ENCODE results near the gene AQP1. TPM values are rescaled to one million over a fixed set of nuclear protein-coding genes. Genes with fewer than 3 reads are reported as not detected.

The AQP1 gene
- total RNA-seq, 1 experiment from 2014 or later, result 70.4 TPM

DNA sequence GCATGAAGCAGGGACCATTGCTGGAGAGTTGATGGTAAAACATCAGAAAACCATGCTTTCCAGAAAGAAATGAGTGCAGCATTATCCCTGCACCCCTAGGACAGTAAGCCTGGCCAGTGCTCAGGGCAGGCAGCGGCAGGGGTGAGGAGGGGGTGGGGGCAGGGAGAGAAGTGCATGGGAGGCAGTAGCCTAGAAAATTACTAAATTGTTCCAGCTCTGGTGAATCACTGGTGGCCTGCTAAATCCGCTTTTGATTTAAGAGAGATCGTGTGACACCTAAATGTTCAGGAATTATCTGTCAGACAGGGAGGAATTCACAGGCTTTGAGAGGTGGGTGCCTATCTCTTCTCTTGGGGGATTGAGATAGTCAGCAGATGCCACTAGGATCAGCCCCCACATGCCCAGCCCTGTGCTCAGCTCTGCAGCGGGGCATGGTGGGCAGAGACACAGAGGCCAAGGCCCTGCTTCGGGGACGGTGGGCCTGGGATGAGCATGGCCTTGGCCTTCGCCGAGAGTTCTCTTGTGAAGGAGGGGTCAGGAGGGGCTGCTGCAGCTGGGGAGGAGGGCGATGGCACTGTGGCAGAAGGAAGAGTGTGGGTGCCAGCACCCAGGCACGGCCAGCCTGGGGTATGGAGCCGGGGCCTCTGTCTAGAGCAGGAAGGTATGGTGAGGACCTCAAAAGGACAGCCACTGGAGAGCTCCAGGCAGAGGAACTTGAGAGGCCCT, 5.0 kb upstream of the AQP1 start:
- peak; percentile 88 for DNase-seq (ENCODE audit: low read depth)

DNA sequence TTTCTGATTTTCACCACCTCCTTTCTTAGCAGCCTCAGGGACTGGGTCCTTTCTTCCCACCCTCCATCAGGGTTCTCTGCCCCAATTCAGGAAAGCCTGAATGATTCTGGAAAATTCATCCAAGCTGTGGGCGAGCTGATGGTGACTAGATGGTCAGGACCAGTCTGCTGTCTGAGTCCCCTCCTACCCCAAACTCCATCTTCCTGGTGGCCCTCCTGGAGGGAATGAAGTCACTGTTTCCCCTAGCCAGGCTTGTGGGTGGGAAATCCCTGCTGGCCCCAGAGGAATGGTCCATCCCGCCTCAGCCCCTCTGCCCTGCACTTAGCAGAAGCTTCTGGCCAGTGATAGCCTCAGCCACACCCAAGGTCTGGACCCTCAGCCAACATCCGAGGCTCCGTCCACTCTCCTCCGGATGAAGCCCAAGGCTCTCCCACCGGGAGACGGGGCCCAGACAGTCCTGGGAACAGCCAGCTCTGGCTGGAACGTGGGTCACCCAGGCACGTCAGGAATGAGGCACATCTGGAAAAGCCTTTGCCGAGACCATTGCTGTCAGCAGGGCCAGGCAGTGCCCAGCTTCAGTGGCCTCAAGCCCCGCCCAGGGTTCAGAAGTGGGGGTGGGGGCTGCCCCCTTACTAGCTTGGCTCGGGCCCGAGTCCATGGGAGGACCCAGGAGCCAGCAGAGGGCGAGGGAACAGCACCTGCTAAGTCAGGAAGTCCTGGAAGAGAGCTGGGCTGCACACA, 4.0 kb upstream of the AQP1 start:
- peak; percentile 70 for DNase-seq (ENCODE audit: low read depth)

DNA sequence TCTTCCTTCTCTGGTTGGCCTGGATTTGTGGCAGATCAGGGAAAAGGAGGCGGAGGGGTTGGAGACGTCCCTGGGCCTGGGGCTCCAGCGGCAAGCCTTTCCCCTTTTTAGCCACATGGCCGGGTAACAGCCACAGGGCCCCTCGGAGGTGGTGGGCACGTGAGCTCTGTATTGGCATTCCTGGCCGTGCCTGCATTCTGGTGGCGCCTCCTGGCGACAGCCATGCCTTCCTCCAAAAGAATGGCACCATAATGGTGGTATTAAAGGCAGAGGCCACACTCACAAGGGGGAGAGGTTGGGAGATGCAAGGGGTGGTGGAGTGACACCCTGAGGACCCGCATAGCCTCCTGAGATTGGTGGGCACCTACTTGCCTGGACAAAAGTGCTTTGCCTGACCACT, 3.0 kb upstream of the AQP1 start:
- no peak for DNase-seq (ENCODE audit: low read depth)

DNA sequence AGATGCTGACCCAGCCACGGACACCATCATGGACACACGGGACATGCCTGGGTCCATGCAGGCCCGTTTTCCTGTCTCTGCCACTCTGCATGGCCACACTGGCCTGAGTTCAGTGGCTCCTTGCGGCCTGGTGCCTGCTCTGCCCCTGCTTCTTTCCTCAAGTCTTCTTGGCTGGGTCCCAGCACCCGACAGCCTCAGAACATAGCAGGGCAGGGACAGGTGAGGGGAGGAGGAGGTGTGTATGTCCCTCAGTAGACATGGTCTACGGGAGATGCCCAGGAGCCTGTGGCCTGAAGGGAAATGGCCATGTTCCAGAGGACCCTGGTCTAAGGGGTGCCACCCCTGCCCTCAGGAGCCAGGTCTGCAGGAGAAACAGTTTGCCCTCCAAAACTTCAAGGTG, 2.2 kb upstream of the AQP1 start:
- DNase-seq (ENCODE audit: low read depth), result no peak

DNA sequence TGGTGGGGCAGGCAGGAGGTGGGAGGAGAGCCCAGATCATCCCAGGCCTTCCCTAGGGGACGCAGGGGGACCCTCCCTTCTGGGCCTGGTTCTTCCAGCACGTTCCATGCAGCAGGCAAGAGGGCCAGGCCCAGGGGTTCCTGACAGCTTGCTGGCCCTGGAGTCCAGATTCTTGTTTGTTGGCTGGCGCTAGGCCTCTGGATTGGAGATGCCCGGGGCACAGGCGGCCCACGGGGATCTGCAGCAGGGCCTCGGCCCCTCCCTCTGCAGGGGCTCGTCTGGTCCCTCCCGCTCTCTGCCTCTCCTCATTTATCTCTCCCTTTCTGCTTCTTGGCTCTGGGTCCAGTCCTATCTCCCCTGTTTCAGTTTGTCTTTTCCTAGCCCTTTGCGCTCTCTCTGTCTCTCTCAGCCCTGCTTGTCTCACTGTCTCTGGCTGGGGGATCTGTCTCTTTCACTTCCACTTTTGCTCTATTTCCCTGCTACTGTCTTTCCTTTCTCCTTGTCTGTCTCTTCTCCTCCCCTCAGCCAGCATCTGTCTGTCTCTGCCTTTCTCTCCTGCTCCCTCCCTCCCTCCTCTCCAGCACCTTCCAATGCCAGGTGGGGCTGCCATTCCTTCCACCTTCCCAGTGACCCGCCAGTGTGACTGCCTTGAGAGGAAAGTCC, 1.1 kb upstream of the AQP1 start:
- no peak for DNase-seq (ENCODE audit: low read depth)

DNA sequence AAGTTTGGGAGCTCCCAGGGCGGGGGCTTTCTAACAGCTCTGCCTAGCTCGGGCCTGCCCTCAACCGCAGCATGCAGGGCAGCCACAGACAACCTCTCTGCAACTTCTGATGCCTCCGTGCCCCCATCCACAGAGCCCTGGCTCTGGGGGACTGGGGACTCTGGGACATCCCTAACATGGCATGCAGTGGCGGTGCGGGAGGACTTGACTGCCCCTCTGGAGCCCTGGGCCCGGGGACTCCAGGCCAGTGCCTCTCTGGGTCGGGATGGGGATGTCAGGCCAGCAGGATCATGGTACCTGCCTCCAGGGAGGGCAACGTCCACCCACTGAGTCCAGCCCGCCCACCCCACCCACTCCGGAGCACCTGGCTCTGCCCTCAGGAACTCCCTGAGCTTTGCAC, 520 bp upstream of the AQP1 start:
- no peak for DNase-seq (ENCODE audit: low read depth)

DNA sequence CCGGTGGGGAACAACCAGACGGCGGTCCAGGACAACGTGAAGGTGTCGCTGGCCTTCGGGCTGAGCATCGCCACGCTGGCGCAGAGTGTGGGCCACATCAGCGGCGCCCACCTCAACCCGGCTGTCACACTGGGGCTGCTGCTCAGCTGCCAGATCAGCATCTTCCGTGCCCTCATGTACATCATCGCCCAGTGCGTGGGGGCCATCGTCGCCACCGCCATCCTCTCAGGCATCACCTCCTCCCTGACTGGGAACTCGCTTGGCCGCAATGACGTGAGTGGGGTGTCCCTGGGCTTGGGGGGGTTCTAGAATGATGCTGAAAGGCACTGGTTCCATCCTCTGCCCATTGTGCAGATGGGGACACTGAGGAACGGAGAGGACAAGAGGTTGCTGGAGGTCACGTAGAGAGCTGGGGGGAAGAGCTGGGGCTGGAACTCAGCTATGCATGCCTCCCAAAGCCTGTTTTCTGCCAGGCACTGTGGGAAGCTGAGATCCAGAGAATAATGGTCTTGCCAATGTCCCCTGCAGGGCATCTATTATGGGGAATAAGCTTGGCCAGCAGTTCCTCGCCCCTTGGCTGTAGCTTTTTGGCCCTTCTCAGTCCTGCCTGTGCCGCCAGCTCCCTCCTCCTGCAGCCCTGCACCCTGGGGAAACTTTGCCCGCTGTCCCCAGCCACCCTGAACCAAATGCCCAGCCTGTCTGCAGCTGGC, 523 bp downstream of the AQP1 start:
- DNase-seq (ENCODE audit: low read depth), result no peak

DNA sequence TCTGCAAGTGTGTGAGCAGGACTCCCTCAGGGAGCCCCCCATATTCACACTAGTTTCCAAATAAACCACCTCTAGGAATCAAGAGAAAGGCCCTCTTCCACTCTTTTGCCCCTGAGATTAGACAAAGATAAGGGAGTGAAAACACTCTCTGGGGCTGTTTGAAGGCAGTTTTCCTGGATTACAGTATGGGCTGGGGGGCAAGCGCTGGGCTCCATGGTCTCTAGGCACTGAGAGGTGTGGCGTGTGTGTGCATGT, 1.0 kb downstream of the AQP1 start:
- DNase-seq (ENCODE audit: low read depth), result no peak

DNA sequence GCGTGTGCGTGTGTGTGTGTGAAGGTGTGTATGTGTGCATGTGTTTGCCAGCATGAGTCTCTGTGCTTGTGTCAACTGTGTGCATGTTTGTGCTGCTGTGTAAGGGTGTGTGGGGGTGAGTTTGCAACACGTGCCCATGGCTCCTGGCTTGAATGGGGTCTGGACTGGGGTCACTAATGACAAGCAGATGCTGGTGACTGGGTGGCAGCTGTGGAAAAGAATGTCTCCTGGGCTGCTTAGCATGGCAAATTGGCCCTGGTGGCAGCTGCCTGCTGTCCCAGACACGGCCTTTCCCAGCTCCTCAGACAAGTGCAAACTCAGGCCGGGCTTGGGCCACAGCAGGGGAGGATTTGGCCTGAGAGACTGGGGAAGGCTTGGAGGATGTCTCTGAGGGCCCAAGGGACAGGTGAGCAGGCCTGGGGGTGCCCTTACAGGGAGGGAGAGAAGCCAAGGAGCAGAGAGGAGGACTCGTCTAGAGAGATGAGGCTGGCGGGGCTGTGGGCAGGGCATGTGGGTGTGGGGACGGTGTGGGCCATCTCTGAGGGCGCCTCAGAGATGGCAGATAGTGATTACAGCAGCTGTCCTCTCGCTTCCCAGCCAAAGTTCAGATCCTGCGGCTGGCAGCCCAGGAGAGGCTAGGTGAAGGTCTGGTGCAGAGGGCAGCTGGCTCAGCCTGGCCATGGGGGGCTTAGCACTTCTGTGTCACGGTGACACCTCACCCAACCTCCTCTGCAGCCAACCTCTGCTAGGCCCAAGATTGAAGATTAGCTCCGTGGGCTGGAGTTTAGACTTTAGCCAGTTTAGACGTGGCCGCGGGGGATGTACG, 1.5 kb downstream of the AQP1 start:
- peak; percentile 71 for DNase-seq (ENCODE audit: low read depth)

DNA sequence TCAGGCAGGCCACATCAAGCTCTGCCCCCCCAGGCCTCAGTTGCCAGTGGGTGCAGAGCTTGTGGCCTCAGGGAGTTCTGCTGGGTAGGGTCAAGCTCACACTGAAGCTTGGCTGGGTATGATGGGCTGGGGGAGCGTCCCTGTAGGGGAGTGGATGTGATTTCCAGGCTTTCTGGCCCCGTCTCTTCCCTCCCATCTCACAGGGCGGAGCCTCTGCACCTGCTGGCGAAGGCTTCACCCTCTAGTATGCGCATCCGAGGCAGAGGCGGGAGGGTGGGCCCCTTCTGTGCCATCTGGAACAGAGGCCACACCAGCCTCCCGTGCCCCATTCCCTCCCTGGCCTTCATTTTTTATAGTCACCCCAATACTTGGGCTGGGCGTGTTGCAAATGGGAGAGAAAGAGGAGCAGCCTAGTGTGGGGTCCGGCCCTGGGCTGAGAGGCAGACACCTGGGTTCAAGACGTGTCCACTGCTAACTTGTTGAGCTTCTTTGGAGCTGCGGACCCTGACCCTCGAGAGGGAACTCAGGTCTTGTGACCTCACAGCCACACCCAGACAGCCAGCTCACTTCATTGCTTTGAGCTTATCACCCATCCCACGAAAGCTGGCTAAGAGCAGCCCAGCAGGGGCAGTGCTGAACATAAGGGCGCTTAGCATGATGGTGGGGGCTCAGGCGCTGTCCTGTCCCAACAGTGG, 2.3 kb downstream of the AQP1 start:
- no peak for DNase-seq (ENCODE audit: low read depth)

DNA sequence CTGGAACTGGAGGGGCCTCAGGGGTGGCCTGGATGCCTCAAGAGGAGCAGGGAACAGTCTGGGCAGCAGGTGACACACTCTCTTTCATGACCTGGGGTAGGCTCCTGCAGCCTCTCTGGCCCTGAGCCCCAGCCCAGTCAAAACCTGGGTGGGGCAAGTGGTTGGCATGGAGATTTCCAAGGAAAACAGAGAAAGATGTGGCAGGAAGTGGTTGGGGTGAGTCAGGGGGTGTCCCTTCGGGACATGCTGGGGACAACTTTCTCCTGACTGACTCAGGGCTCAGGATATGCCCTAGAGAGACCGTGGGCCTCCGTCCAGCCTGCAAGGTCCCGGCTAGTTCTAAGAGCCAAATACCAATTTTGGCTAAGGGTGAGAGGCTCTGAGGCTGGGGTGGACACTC, 2.9 kb downstream of the AQP1 start:
- DNase-seq (ENCODE audit: low read depth), result peak; percentile 98

DNA sequence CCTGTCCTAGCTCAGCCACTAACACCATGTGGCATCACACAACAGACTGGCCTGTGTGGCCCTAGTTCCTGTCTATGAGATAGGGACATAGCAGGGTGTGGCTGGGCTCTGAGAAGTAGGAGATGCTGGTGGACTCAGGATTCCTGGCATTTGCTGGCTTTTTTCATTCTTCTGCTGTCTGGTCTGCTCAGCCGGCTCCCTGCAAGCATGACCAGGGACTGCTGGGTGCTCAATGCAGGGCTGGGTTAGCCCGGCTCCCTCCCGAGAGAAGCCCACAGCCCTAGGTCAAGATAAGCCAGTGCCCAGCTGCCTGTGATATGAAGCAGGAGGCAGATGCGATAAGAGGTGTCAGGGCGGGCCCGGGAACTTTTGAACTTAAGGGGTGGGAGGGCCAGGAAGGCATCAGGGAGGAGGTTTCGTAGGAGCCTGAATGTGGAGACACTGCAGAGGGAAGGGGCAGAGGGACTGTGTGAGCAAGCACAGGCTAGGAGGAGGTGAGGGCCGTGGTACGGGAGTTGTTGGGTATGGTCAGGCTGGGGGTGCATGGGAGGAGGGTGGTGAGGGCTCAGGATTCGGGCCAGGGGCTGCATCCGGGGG, 3.5 kb downstream of the AQP1 start:
- DNase-seq (ENCODE audit: low read depth), result no peak

DNA sequence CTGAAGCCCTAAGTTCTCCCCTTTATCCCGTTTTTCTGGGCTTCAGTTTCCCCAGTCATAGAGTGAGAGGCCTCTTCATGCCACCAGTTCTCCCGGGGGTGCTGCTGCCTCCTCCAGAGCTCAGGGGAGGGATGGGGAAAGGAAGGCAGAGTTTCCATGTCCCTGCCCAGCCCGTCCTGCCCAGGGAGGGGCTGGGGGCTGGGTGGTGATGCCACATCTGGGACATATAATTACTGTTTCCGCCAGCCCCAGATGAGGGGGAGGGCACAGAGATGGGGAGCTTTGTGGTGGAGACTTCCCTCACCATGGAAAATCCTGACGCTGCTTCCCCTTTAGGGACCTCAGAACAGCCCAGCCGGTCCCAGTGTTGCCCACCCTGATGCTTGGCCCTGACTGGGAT, 4.1 kb downstream of the AQP1 start:
- peak; percentile 69 for DNase-seq (ENCODE audit: low read depth)

DNA sequence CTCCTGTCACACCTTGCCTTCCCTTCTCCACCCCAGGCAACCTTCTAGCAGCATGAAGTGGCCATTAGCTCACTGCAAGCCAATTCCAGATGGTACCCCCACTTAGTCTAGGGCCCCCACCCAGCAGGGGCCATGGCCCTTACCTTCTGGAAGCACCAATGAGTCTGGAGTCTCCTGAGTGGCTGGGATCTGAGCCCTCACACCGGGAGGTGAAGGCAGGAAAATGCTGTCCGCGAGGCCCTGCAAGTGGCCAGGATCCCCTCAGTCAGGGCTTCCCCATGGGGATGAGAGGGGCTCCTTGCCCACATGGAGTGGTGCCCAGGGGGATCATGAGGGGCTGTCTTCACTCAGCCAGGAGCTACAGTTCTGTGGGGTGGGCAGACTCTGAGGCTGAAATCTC, 4.6 kb downstream of the AQP1 start:
- DNase-seq (ENCODE audit: low read depth), result no peak

DNA sequence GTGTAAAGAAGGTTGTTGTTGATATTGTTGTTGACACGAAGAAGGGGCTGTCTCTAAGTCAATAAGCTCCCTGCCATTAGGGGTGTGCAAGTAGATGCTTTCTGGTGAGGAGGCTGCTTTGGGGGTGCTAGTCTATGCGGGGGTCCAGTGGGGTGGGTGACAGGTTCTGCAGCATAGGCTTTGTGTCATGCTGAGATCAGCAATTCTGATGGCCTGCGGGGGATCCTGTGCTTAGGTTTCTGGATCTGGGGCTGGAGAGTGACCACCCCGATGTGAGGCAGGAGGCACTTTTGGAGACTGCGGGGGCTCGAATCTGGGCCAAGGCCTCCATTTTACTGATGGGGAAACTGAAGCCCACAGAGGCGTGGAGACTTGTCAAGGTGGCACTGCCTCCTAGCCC, 5.1 kb downstream of the AQP1 start:
- DNase-seq (ENCODE audit: low read depth), result no peak

DNA sequence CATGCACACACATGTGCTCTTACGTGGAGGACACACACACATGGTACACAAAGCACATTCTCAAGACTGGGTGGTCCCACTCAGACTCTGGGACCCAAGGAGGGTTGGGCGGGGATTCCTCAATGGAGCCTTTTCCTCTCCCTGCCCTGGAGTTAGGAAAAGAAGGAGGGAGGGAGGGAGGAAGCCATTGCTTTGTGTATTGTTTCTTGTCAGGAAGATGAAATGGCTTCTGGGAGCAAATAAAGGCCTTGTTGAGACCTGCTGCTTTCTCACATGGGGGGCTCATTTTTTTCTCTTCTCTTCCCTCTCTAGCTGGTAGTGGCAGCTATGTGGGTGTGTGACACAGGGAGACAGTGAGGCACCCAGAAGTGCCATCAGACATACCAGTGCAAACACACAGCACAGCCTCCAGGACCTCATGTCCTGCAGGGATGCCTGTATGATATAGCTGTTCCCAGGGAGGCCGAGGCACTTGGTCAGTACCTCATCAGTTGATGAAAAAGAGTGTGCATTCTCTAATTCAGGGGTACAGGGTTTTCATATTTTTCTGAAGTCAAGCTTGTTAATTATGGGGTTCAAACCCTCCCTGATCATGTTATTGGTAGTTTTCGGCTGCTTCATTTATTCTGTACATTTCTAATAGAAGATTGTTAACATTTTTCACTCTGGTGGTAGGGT, 5.7 kb downstream of the AQP1 start:
- no peak for DNase-seq (ENCODE audit: low read depth)

DNA sequence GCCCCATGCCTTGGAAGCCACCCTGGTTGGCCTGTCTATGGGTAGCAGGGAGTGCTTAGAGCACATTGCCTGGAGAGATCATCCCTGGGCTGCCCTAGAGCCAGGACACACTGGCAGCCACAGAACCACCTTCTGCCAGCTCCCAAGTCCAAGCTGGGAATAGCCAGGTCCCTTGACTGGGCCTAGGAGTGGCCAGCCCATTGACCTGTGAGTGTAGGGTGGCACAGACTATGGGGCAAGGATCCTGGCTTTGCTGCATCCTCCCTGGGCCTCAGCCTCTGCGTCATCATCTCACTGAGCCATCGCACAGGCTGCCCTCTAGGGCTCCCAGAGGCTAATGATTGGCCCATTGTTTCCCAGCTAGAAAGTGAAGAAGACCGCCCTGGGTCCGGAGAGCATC, 7.0 kb downstream of the AQP1 start:
- no peak for DNase-seq (ENCODE audit: low read depth)

DNA sequence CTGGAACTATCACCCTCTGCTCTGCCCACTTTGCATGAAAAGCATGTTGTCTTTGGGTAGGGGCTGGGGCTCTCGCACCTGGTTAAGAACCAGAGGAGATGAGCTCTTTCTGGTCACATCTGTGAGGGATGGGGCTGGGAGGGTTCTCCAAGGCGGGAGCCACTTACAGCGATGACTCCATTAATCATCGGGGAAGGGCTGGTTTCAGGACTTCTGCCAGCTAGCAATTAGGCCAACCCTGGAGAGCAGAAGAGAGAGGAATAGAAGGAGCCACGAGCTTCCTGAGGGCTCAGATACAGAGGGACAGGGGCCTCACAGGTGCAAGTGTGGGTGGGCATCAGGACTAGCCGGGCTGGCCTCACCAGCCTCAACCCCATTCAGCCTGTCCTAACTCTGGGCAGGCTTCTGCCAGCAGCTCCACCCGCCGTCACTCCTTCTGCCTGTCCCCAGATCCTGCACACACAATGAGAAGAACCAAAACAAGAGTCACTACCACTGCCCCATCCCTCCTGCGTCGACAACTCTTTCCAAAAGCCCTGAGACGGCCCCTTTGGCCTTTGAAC, 8.4 kb downstream of the AQP1 start:
- DNase-seq (ENCODE audit: low read depth), result peak; percentile 91

DNA sequence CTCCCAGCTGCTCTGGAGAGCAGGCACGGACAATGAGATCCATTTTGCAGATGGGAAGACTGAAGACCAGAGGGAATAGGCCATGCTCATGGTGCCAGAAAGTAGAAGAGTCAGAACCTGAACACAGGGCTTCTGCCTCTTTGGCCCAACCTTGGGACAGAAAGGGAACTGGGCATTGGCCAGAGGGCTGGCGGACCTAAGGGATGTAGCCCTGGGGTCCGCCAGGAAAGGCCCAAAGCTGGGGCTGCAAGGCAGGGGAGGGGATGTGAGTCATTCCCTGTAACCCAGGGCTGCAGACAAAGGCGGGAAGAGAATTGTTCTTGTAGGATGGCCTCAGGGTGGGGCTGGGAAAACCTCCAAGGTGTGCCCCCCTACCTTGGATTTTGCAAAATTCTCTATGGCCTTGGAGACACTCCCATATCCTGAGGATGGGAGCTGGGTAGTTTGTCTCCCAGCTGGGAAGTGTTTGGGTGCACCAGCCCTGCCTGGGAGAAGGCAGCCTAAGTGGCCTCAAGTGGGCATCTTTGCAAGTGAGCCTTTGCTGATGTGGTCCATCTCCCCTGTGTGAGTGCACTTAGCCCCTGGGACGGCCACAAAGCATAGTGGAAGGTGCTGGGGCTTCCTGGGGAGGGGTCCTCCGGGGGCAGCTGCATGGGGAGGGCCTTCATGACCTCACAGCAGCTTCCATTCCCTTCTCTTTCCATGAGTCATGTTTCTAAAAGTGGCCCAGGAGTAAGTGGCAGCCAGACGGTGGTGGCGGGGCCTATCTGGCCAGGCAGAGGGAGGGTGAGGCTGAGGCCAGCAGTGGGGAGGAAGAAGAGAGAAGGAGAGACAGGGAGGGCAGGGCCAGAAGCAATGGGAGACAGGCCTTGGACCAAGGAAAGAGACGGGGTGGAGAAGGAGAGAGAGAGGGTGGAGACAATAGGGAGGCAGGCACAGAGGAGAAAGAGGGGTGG, 9.2 kb downstream of the AQP1 start:
- peak; percentile 94 for DNase-seq (ENCODE audit: low read depth)

All from RPMI7951 (cell line).